Left forelimb (tissue), 1 donor: ENCODE results near the gene PPP2R3B.

Experiments used
- DNase-seq: peaks from one replicate; pipeline ENCODE4 v3.0.0-alpha.2; 2018; ENCODE audit warnings: low spot score

PPP2R3B gene

DNA sequence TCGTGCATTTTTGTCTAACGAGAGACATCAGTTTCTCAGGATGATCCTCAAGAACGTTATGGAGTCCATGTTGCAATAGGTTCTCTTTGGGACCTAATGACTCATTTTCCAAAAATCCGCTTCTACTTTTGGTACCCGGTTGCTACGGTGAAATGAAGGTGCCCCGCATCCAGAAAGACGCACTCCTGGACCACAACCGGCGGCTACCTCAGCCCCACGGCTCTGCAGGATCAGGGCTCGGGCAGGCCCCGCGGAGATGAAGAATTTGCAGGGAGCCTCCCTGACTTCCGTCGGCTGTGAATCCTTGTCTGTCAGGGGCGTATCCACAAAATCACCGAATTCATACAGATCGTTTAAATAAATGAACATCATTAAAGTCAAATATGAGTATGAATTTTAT is 83.7 kb downstream of the PPP2R3B start:
- no peak for DNase-seq

DNA sequence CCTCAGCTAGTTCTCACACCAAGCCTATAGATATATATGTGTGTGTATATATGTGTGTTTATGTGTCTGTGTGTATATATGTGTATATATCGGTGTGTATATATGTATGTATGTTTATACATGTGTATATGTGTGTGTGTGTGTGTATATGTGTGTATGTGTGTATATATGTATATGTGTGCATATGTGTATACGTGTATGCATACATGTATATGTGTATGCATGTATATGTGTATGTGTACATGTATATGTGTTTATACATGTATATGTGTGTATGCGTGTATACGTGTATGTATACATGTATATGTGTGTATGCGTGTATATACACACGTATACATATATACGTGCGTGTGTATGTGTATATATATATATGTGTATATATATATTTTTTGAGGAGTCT is 86.4 kb downstream of the PPP2R3B start:
- DNase-seq: no peak

DNA sequence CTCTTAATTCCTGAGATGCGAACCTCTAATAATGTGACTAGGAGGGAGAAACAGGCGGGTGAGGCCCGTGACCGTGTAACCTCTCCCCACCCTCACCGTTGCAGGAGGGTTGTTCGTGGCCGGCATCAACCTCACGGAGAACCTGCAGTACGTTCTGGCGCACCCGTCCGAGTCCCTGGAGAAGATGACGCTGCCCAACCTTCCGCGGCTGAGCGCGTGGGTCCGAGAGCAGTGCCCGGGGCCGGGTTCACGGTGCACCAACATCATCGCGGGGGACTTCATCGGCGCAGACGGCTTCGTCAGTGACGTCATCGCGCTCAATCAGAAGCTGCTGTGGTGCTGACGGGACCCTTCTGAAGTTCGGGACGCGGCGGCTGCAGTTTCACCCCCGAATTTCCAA is 87.7 kb downstream of the PPP2R3B start:
- no peak for DNase-seq

DNA sequence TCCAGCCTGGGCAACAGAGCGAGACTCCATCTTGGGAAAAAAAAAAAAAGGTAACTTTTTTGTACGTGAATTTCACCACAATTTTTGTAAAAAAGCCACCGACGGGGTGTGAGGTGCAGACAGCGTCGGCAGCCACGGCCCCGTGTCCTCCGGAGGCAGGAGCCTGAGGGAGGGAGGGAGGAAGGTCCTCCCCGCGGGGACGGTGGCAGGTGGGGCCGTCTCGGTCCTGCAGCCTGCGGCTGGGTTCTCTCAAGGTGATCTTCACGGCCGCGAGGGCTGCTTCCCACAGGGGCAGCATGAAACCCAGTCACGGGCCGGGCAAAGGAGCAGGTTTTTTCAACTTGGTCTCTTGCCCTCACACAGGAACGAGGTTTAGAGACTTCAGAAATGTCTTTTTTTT is 91.6 kb downstream of the PPP2R3B start:
- no peak for DNase-seq

DNA sequence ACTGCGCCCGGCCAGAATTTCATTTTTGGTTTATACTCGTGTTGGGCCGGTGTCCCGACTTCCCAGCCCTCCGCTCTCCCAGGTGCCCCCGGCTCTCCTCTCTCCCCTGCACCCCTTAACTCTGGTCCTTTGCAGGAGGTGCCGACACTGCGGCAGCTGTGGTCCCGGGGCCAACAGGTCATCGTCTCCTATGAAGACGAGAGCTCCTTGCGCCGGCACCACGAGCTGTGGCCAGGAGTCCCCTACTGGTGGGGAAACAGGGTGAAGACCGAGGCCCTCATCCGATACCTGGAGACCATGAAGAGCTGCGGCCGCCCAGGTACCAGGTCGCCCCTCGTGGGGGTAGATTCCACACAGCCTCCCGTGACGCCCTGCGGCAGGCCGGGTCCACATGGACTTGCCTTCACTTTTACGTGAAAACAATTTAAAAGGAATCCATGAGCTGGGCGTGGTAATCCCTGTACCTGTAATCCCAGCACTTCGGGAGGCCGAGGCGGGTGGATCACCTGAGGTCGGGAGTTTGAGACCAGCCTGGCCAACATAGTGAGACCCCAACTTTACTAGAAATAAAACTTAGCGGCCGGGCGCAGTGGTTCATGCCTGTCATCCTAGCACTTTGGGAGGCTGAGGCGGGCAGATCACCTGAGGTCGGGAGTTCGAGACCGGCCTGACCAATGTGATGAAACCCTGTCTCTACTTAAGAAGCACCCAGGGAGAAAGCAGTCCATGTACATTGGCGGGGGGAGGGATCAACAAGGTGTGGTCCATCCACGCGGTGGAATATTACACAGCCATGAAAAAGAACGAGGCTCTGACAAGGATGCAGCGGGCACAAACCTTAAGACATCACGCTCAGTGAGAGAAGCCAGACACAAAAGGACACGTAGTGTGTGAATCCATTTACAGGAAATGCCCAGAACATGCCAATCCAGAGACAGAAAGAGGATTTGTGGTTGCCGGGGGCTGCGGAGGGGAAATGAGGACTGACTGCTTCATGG is 93.5 kb downstream of the PPP2R3B start:
- no peak for DNase-seq

DNA sequence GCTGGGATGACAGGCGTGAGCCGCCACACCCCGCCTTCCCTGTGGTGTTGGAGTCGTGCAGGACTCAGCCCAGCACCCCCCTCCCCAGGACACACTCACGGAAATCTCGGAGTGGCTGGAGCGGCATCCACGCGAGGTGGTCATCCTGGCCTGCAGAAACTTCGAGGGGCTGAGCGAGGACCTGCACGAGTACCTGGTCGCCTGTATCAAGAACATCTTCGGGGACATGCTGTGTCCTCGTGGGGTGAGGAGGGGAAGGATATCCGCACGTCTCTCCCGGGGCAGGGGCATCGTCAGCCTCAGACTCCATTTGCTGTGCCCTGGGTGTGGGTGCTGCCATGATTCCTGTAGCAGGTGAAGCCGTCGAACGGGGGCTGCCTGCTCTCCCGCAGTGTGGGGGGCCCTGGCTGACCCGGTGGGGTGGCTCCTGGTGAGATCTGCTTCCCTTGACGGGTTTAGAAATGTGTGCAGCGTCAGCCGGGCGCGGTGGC is 95.3 kb downstream of the PPP2R3B start:
- no peak for DNase-seq

DNA sequence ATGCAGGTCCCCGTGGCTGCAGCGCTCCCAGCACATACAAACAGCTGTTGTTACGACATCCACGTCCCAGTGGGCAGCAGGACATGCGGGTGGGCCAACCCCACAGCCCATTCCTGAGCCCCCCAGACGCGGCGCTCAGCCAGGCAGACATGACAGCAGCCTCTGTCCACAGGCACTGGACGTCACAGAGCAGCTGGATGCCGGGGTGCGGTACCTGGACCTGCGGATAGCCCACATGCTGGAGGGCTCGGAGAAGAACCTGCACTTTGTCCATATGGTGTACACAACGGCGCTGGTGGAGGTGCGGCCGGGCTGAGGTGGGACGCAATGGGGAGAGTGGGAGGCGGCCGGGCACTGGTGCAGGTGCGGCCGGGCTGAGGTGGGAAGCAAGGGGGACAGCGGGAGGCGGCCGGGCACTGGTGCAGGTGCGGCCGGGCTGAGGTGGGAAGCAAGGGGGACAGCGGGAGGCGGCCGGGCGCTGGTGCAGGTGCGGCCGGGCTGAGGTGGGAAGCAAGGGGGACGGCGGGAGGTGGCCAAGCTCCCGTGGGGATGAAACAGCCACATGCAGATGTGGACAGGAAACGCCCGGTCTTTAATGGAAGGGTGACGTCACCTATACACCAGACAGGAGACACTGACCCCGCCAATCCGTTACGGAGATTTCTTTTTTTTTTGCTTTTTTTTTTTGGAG is 96.1 kb downstream of the PPP2R3B start:
- DNase-seq: no peak

DNA sequence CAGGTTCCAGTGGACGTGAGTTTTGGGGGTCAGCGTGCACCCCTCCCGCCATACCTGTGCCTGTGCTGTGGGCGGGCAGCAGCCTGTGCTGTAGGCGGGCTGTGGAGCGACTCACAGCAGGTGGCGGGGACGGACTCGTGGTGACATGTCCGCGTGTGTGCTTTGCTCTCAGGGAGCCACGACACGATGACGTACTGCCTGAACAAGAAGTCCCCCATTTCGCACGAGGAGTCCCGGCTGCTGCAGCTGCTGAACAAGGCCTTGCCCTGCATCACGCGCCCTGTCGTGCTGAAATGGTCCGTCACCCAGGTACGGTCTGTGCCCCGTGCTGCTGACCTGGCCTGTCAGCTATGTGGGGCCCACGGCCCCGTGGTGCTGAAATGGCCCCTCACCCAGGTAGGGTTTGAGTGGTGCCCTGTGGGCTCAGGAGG is 98.1 kb downstream of the PPP2R3B start:
- DNase-seq: no peak

DNA sequence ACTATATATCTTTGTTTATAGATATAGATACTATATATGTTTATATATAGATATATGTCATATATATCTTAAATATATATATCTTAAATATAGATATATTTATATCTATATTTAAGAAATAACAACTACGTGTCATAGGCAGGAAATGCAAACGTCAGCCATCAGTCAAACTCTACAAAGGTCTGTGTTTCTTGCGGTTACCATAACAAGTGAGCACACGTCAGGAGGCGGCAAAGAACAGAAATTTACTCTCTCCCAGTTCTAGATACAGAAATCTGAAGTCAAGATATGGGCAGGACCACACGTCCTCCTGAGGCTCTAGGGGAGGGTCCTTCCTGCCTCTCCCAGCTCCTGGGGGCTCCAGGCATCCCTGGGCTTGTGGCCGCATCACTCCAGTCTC is 99.0 kb downstream of the PPP2R3B start:
- DNase-seq: no peak

DNA sequence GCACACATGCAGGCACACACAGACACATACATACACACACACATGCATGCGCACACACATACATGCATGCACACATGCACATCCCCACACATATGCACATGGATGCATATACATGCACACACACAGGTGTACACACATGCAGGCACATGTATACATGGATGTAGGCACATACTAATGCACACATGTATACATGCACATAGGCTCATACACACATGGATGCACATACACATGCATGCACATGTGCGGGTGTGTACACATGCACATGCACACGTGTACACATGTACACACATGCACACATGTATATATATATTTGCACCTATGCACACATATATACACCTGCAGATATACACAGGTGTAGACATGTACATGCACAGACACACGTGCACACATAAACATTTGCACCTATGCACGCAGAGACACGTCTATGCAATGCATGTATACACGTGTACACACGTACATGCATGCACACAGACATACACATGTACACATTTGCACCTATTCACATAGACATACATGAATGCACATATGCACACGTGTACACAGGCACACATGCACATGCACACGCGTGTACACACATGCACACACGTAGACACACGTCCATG is 101.5 kb downstream of the PPP2R3B start:
- no peak for DNase-seq
